GM12878 (cell line): ENCODE results near the gene PNPLA3. TPM values are rescaled to one million over a fixed set of nuclear protein-coding genes. Genes with fewer than 3 reads are reported as not detected.
A peak's percentile ranks its signal among the peaks of the same experiment; 100 is the strongest.

Experiments used
- ATAC-seq: fragments of 200-7000 bp; cut with Tn5 transposase; 3 replicates; pipeline ENCODE4 v1.9.1; 2020; ENCODE audit warnings: mild to moderate bottlenecking, moderate library complexity
- BruUV-seq: library from RNA; stranded (reverse); fragments of 400-500 nt; replicated peaks from 2 replicates; lab custom pipeline; 2021; lab: Mats Ljungman, UMichigan
- CTCF ChIA-PET: fragments of 300-600 bp; sonication (Branson Sonifier 250); formaldehyde crosslinking; extraction: SDS; loops from one replicate; lab custom pipeline; 2021; ENCODE audit warnings: inconsistent platforms; lab: Yijun Ruan, JAX
- POLR2A ChIA-PET: fragments of 350-600 bp; formaldehyde crosslinking; extraction: SDS; loops from one replicate; lab custom pipeline; 2021; ENCODE audit warnings: inconsistent platforms; lab: Charles Lee
- RAD21 ChIA-PET: fragments of 300-600 bp; sonication (Branson Sonifier 250); formaldehyde crosslinking; loops from one replicate; lab custom pipeline; 2023; ENCODE audit warnings: antibody characterized with exemption; ENCODE audit not compliant: unreplicated experiment; lab: Charles Lee
- SMC1A ChIA-PET: fragments of 300-600 bp; sonication (Branson Sonifier 250); formaldehyde crosslinking; loops from one replicate; lab custom pipeline; 2023; ENCODE audit not compliant: unreplicated experiment, uncharacterized antibody; lab: Charles Lee
- DNase-seq: peaks from one replicate; pipeline ENCODE4 v3.0.0-alpha.2; 2011; ENCODE audit warnings: low read depth, low spot score
- FAIRE-seq: peaks from 3 replicates; lab custom pipeline; 2011; peaks lifted over from hg19 to GRCh38; lab: Jason Lieb, UNC
- H2AFZ ChIP-seq: 2 replicates; pipeline ENCODE4 v1.6.0; 2011; ENCODE audit warnings: low read depth, low read length, control low read depth; ENCODE audit not compliant: control insufficient read depth
- H3K27ac ChIP-seq: 2 replicates; pipeline ENCODE4 v1.5.1; 2011; ENCODE audit warnings: control low read depth; ENCODE audit not compliant: control insufficient read depth, insufficient read depth
- H3K27me3 ChIP-seq, 2 experiments: replicated peaks in 1 of 2; 2 replicates each; pipeline versions ENCODE4 v1.6.0 to v1.6.1; 2011; ENCODE audit warnings: low read length in 1 of 2; ENCODE audit not compliant: control insufficient read depth in 2 of 2, insufficient read depth in 2 of 2
- H3K36me3 ChIP-seq, 2 experiments: 2 replicates each; pipeline ENCODE4 v1.5.1; 2011; ENCODE audit warnings: low read length in 1 of 2; ENCODE audit not compliant: control insufficient read depth in 2 of 2, insufficient read depth in 2 of 2
- H3K4me1 ChIP-seq: 2 replicates; pipeline ENCODE4 v1.6.1; 2011; ENCODE audit warnings: mild to moderate bottlenecking, low read length, moderate library complexity, mixed read lengths; ENCODE audit not compliant: control insufficient read depth, insufficient read depth
- H3K4me2 ChIP-seq: 2 replicates; pipeline ENCODE4 v1.6.0; 2011; ENCODE audit warnings: control low read depth; ENCODE audit not compliant: control insufficient read depth, insufficient read depth
- H3K4me3 ChIP-seq: fragments of 200-600 bp; sonication (generic); 2 replicates; pipeline ENCODE4 v1.5.1; 2016
- H3K79me2 ChIP-seq: 2 replicates; pipeline ENCODE4 v1.6.0; 2011; ENCODE audit warnings: low read length; ENCODE audit not compliant: control insufficient read depth, insufficient read depth
- H3K9ac ChIP-seq: 2 replicates; pipeline ENCODE4 v1.8.0; 2011; ENCODE audit warnings: low read length, control low read depth, mixed read lengths; ENCODE audit not compliant: control insufficient read depth, insufficient read depth
- H3K9me3 ChIP-seq: replicated peaks from 3 replicates; pipeline ENCODE4 v1.5.1; 2011; ENCODE audit warnings: mild to moderate bottlenecking, low read length; ENCODE audit not compliant: control insufficient read depth, insufficient read depth
- H4K20me1 ChIP-seq: 2 replicates; pipeline ENCODE4 v1.6.0; 2011; ENCODE audit not compliant: control insufficient read depth, insufficient read depth
- BRCA1 ChIP-seq: IDR thresholded peaks from 2 replicates; pipeline ENCODE4 v1.6.1; 2011; ENCODE audit warnings: low read depth, low read length, improper control_type of control experiment
- CREB1 ChIP-seq: IDR thresholded peaks from 2 replicates; pipeline ENCODE4 v1.6.1; 2012; ENCODE audit warnings: low read depth, mild to moderate bottlenecking, inconsistent platforms
- EP300 ChIP-seq, 2 experiments: fragments of 150-350 bp in 1 of 2; IDR thresholded peaks; 2 replicates each; pipeline ENCODE4 v1.6.1; 2011 to 2012; ENCODE audit warnings: low read depth in 2 of 2, low read length in 2 of 2, borderline replicate concordance in 1 of 2, improper control_type of control experiment in 1 of 2, inconsistent platforms in 1 of 2; ENCODE audit not compliant: control insufficient read depth in 1 of 2
- IKZF2 ChIP-seq, 2 experiments: fragments of 450-650 bp; IDR thresholded peaks; 2 replicates each; pipeline ENCODE4 v1.6.1; 2017; ENCODE audit warnings: mild to moderate bottlenecking in 2 of 2, moderate library complexity in 2 of 2
- NR2F1 ChIP-seq: fragments of 450-650 bp; conservative IDR thresholded peaks from 2 replicates; pipeline ENCODE4 v1.6.1; 2017; ENCODE audit warnings: mild to moderate bottlenecking
- RAD21 ChIP-seq: IDR thresholded peaks from 2 replicates; pipeline ENCODE4 v1.6.1; 2011; ENCODE audit warnings: mild to moderate bottlenecking, low read depth, low read length, moderate library complexity; ENCODE audit not compliant: insufficient read depth
- SMARCA5 ChIP-seq: fragments of 450-650 bp; IDR thresholded peaks from 2 replicates; pipeline ENCODE4 v1.6.1; 2017; ENCODE audit warnings: mild to moderate bottlenecking
- SMC3 ChIP-seq: IDR thresholded peaks from 2 replicates; pipeline ENCODE4 v1.6.1; 2011; ENCODE audit warnings: low read length, improper control_type of control experiment, borderline replicate concordance
- SRF ChIP-seq, 2 experiments: IDR thresholded peaks; 2 replicates each; pipeline ENCODE4 v1.6.1; 2011; ENCODE audit warnings: low read depth in 2 of 2, low read length in 2 of 2, mild to moderate bottlenecking in 1 of 2, moderate library complexity in 1 of 2
- STAT1 ChIP-seq: fragments of 450-650 bp; conservative IDR thresholded peaks from 2 replicates; pipeline ENCODE4 v1.6.1; 2014; ENCODE audit warnings: antibody characterized with exemption, mild to moderate bottlenecking
- YY1 ChIP-seq: IDR thresholded peaks from 2 replicates; pipeline ENCODE4 v1.6.1; 2011; ENCODE audit warnings: low read depth, mild to moderate bottlenecking, low read length
- ZNF24 ChIP-seq: fragments of 450-650 bp; IDR thresholded peaks from 2 replicates; pipeline ENCODE4 v1.6.1; 2017; ENCODE audit warnings: antibody characterized with exemption, mild to moderate bottlenecking
- WGBS: methylation state at CpG from one replicate; pipeline ENCODE4 v1.1.6; 2016; ENCODE audit warnings: low lambda C conversion rate; ENCODE audit not compliant: insufficient replicate concordance, insufficient coverage; ENCODE audit errors: missing lambda C conversion rate; 5-methylcytosine and 5-hydroxymethylcytosine counted together
- in situ Hi-C: fragments of 300-500 bp; cut with MboI; formaldehyde crosslinking; loops from 9 replicates; pipeline ENCODE4 v1.14.3; 2018; ENCODE audit warnings: mixed read lengths
- intact Hi-C: fragments of 100-400 bp; cut with micrococcal nuclease; formaldehyde crosslinking; loops from one replicate; pipeline ENCODE4 v1.14.2; 2022; ENCODE audit not compliant: unreplicated experiment
- polyA plus RNA-seq, 11 experiments: library from polyadenylated mRNA; depleted of rRNA in 4 of 11; unstranded in 6 of 11; stranded (reverse) in 5 of 11; fragments of >200 nt; fragmentation: Nextera tagmentation in 4 of 11; fragmentation: Illumina TruSeq in 1 of 11; extraction: Ambion mirVana in 4 of 11; extraction: Trizol in 1 of 11; gene quantifications; 1 replicate in 1 of 11; 2 replicates in 10 of 11; pipeline versions ENCODE4 v1.2.1 to v1.2.3, GENCODE V29; 2011 to 2016; ENCODE audit warnings: inconsistent platforms in 2 of 11, missing spikeins in 2 of 11, low read depth in 1 of 11
- total RNA-seq, 4 experiments: library from RNA; depleted of rRNA in 3 of 4; stranded (reverse); fragments of >200 nt in 3 of 4; fragmentation: Illumina TruSeq in 1 of 4; extraction: Trizol in 1 of 4; gene quantifications; 2 replicates each; pipeline versions ENCODE4 v1.2.1 to v1.2.3, GENCODE V29; 2013 to 2021
- TF ChIP-seq, protein P1 (sequence below), 3 experiments: IDR thresholded peaks in 2 of 3; conservative IDR thresholded peaks in 1 of 3; 2 replicates each; pipeline ENCODE4 v1.5.1; 2011; ENCODE audit warnings: low read depth in 3 of 3, low read length in 3 of 3, mild to moderate bottlenecking in 3 of 3, control low read depth in 2 of 3, moderate library complexity in 2 of 3, inconsistent platforms in 1 of 3, mixed read lengths in 1 of 3; ENCODE audit not compliant: control insufficient read depth in 2 of 3, insufficient read depth in 1 of 3; ENCODE audit errors: extremely low read depth in 1 of 3

PNPLA3 gene
- total and polyA plus RNA-seq, 10 of the 15 experiments (the other 5 are each of a cell fraction or from before 2014, with no cell fraction given): 0.05 to 0.08 TPM; not detected in 8

DNA sequence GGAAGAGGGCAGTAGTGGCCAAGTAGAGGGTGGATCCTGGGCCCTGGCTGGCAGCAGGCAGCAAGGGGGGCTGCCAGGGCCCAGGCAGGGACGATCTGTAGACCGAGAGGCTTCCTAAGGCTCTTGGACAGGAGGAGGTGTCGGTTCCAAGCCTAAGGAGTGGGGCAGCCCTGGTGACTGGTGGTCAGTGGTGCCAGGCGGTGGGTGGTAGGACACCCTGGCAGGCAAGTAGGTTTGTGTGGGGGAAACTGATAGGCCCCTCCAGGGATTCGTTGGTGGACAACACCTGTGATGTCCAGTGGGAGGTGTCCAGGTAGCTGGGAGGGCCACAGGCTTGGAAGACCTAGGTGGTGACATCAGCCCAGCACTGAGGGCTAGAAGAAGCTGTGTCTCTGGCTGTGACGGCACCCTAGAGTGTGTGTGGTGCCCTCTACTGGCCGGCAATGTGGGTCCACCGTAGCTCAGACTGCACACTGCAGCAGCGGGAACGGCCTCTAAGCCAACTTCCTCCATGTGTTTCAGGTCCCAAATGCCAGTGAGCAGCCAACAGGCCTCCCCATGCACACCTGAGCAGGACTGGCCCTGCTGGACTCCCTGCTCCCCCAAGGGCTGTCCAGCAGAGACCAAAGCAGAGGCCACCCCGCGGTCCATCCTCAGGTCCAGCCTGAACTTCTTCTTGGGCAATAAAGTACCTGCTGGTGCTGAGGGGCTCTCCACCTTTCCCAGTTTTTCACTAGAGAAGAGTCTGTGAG, 22.2 kb downstream of the PNPLA3 start:
- no peaks in the 10 kb centered on the region; a peak in 1 of 4 replicates for H3K27me3 ChIP-seq
- TF ChIP-seq ZNF24: no peak
- TF ChIP-seq BRCA1: no peak
- TF ChIP-seq SMC3: peak; percentile 40; the same call in 1 of the 2 replicates
- no peak for TF ChIP-seq EP300 (IDR thresholded peaks at IDR 0.05; ENCODE audit: borderline replicate concordance in 1 of 2, control insufficient read depth in 1 of 2, low read depth in 2 of 2, low read length in 2 of 2)
- TF ChIP-seq RAD21: peak; percentile 37
- TF ChIP-seq STAT1: no peak
- 0 out of 4 replicates have a peak, but pooled peaks of 1 of the 2 experiments have one; percentile 10 for TF ChIP-seq SRF (IDR thresholded peaks at IDR 0.05; ENCODE audit: low read depth in 2 of 2, low read length in 2 of 2)
- TF ChIP-seq NR2F1: no peak
- no peak for TF ChIP-seq CREB1
- TF ChIP-seq SMARCA5: 0 out of 2 replicates have a peak, but pooled peaks have one; percentile 32
- TF ChIP-seq, protein P1, sequence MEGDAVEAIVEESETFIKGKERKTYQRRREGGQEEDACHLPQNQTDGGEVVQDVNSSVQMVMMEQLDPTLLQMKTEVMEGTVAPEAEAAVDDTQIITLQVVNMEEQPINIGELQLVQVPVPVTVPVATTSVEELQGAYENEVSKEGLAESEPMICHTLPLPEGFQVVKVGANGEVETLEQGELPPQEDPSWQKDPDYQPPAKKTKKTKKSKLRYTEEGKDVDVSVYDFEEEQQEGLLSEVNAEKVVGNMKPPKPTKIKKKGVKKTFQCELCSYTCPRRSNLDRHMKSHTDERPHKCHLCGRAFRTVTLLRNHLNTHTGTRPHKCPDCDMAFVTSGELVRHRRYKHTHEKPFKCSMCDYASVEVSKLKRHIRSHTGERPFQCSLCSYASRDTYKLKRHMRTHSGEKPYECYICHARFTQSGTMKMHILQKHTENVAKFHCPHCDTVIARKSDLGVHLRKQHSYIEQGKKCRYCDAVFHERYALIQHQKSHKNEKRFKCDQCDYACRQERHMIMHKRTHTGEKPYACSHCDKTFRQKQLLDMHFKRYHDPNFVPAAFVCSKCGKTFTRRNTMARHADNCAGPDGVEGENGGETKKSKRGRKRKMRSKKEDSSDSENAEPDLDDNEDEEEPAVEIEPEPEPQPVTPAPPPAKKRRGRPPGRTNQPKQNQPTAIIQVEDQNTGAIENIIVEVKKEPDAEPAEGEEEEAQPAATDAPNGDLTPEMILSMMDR (IDR thresholded peaks at IDR 0.05 in 2 of 3, conservative IDR thresholded peaks at IDR 0.05 in 1 of 3; ENCODE audit: control insufficient read depth in 2 of 3, extremely low read depth in 1 of 3, insufficient read depth in 1 of 3, low read depth in 3 of 3, low read length in 3 of 3): peak; percentile 78 to 86 (median 79)
- no peak for TF ChIP-seq IKZF2 (IDR thresholded peaks at IDR 0.05)
- TF ChIP-seq YY1: 0 out of 2 replicates have a peak, but pooled peaks have one; percentile 20
- no TSS peak for BruUV-seq
- CTCF ChIA-PET: interaction anchor here (0.5 to 4.2 kb wide), 13 partner anchors 9 to 1808 kb away, joined by 3 to 37 read pairs (median 3); partner anchors contain the start of gene SAMM50
- POLR2A ChIA-PET: interaction anchor here (0.6 to 1.4 kb wide), 2 partner anchors 9 to 929 kb away, joined by 4 to 5 read pairs; partner anchors contain the start of gene SAMM50
- no peak overlapping the region for H3K27ac ChIP-seq
- no peak overlapping the region for H2AFZ ChIP-seq
- no peak overlapping the region for H3K4me2 ChIP-seq
- H4K20me1 ChIP-seq: no peaks in the 10 kb centered on the region
- H3K9me3 ChIP-seq: no peaks in the 10 kb centered on the region
- H3K9ac ChIP-seq: no peak overlapping the region
- H3K79me2 ChIP-seq: no peaks in the 10 kb centered on the region
- FAIRE-seq: no peak
- no peak overlapping the region for H3K4me3 ChIP-seq
- 32% methylated on average over 12 of the region's 12 CpGs for WGBS
- peak; percentile 100 for ATAC-seq
- H3K36me3 ChIP-seq: no peaks in the 10 kb centered on the region
- SMC1A ChIA-PET: interaction anchor here (1.0 kb wide), 1 partner anchor 63 kb away, joined by 5 read pairs; no protein-coding TSS in a partner anchor
- no peak for DNase-seq
- intact Hi-C loops (no loop called here), in situ Hi-C loops (no loop called here)
- RAD21 ChIA-PET: interaction anchor here (0.8 to 1.5 kb wide), 3 partner anchors 9 to 66 kb away, joined by 3 to 14 read pairs (median 3); partner anchors contain the start of gene SAMM50
- H3K4me1 ChIP-seq: no peaks in the 10 kb centered on the region
